ENCODE results near the gene JARID2. TPM values are rescaled to one million over a fixed set of nuclear protein-coding genes. Genes with fewer than 3 reads are reported as not detected.
A peak's percentile ranks its signal among the peaks of the same experiment; 100 is the strongest.

Gene JARID2
- total RNA-seq, 2 experiments from 2014 or later = 25.4 to 25.5 TPM

DNA sequence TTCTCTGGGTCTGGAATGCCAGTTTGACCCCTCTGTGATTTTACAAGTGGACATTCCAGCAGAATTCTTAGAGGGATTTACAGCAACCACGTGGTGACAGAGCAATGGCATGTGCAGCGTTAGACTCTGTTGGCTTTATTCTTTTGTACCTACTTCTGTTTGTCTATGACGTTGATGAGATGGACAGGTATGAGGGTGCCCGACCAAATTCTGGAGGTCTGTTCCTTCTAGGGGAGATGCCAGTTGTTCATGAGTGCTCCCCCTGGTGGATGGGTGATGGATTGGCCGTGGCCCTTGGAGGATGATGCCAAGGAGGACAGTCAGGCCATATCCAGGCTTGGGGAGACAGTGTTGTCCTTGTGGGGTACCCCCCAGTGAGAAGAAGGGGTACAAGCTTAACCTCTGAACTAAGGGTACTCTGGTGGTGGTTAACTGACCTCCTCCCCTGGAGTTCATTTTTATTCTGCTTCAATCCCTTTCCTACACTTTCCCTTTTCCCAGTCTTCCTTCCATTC is 218.4 kb downstream of the JARID2 start:
- peak; percentile 68 for ATAC-seq
- TF ChIP-seq, protein P1, sequence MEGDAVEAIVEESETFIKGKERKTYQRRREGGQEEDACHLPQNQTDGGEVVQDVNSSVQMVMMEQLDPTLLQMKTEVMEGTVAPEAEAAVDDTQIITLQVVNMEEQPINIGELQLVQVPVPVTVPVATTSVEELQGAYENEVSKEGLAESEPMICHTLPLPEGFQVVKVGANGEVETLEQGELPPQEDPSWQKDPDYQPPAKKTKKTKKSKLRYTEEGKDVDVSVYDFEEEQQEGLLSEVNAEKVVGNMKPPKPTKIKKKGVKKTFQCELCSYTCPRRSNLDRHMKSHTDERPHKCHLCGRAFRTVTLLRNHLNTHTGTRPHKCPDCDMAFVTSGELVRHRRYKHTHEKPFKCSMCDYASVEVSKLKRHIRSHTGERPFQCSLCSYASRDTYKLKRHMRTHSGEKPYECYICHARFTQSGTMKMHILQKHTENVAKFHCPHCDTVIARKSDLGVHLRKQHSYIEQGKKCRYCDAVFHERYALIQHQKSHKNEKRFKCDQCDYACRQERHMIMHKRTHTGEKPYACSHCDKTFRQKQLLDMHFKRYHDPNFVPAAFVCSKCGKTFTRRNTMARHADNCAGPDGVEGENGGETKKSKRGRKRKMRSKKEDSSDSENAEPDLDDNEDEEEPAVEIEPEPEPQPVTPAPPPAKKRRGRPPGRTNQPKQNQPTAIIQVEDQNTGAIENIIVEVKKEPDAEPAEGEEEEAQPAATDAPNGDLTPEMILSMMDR (IDR thresholded peaks at IDR 0.05) = peak; percentile 65
- Mint-ChIP-seq H3K36me3 (ENCODE audit: low read depth) (peaks cover 27% of the 10 kb centered on the region), H3K4me1 (ENCODE audit: low read depth) (peaks cover 48% of the 10 kb centered on the region), H3K27me3 (no peaks in the 10 kb centered on the region), H3K27ac (no peak overlapping the region), H3K9me3 (no peaks in the 10 kb centered on the region), H3K4me3 (no peak overlapping the region)
- intact Hi-C loops (cut with micrococcal nuclease) = no loop called here
- ChIA-PET POLR2A (no interaction called here), CTCF (interaction anchor here (0.6 to 1.9 kb wide), 9 partner anchors 9 to 209 kb away, joined by 3 to 7 read pairs (median 4); no protein-coding TSS in a partner anchor)
- DNase-seq = peak; percentile 66

DNA sequence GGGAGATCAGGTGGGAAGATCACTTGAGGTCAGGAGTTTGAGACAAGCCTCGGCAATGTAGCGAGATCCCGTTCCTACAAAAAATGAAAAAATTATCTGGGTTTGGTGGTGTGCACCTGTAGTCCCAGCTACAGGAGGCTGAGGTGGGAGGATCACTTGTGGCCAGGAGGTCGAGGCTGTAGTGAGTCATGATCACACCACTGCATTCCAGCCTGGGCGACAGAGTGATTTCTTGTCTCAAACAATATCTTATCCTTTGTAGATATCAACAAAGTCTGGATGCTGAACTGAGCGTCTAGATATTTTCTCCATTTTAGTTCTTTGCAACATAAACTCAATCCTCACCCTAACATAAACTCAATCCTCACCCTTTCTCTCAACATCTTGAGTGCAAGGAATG is 219.3 kb downstream of the JARID2 start:
- ChIA-PET CTCF (no interaction called here), POLR2A (no interaction called here)
- no peak overlapping the region for H3K4me3 Mint-ChIP-seq
- intact Hi-C loops (cut with micrococcal nuclease) = no loop called here
- DNase-seq = no peak
- no peak overlapping the region for H3K27ac Mint-ChIP-seq
- no peaks in the 10 kb centered on the region for H3K27me3 Mint-ChIP-seq
- peaks cover 39% of the 10 kb centered on the region for H3K4me1 Mint-ChIP-seq (ENCODE audit: low read depth)
- peaks cover 22% of the 10 kb centered on the region for H3K36me3 Mint-ChIP-seq (ENCODE audit: low read depth)
- no peak for ATAC-seq
- H3K9me3 Mint-ChIP-seq = no peaks in the 10 kb centered on the region
- TF ChIP-seq, protein P1 (IDR thresholded peaks at IDR 0.05) = no peak

DNA sequence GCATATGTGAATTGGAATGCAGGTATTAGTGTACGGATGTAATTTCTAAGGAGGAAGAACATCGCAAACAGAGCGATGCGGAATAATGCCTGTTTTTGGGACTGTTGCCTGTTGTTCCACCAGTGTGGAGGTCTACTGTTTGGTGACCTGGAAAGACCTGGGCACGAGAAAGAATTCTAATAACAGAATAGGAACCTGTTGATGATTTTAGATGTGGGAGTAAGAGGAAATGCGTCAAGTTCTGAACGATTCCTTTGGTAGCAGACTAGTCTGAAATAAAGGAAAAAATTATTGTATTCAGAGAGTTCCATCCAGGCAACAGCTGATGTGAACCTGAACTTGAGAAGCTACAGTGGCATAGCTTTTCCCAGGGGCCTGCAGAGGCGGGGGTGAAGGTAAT is 224.9 kb downstream of the JARID2 start:
- CTCF ChIA-PET = no interaction called here
- TF ChIP-seq, protein P1 (IDR thresholded peaks at IDR 0.05) = no peak
- peaks cover 23% of the 10 kb centered on the region for H3K4me1 Mint-ChIP-seq (ENCODE audit: low read depth)
- no peak for ATAC-seq
- H3K4me3 Mint-ChIP-seq = no peak overlapping the region
- no peak for DNase-seq
- POLR2A ChIA-PET = no interaction called here
- no peak overlapping the region for H3K27ac Mint-ChIP-seq
- H3K9me3 Mint-ChIP-seq = no peaks in the 10 kb centered on the region
- peaks cover 36% of the 10 kb centered on the region for H3K36me3 Mint-ChIP-seq (ENCODE audit: low read depth)
- intact Hi-C loops (cut with micrococcal nuclease) = no loop called here
- H3K27me3 Mint-ChIP-seq = no peaks in the 10 kb centered on the region

DNA sequence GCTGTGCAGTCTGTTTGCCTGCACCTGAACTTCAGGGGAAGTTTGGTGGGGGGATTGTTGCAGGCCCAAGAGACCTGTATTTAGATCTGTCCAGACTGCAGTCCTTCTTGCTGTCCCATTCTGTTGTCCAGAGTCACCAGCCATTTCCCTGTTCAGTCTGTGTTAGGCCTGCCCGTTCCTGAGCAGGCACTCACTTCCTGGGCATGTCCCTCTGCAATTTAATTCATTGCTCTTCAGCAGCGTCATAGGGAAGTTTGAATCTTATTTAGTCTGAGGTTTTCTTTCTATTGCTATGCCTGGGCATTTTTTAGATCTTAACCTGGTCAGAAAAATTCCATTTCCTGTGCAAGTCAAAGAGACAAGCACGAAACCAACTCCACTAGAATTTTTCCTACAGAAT is 226.8 kb downstream of the JARID2 start:
- peaks cover 27% of the 10 kb centered on the region for H3K4me1 Mint-ChIP-seq (ENCODE audit: low read depth)
- intact Hi-C loops (cut with micrococcal nuclease) = no loop called here
- no peak overlapping the region for H3K4me3 Mint-ChIP-seq
- POLR2A ChIA-PET = no interaction called here
- H3K9me3 Mint-ChIP-seq = no peaks in the 10 kb centered on the region
- DNase-seq = no peak
- CTCF ChIA-PET = no interaction called here
- ATAC-seq = no peak
- peaks cover 39% of the 10 kb centered on the region for H3K36me3 Mint-ChIP-seq (ENCODE audit: low read depth)
- TF ChIP-seq, protein P1 (IDR thresholded peaks at IDR 0.05) = no peak
- no peaks in the 10 kb centered on the region for H3K27me3 Mint-ChIP-seq
- no peak overlapping the region for H3K27ac Mint-ChIP-seq

DNA sequence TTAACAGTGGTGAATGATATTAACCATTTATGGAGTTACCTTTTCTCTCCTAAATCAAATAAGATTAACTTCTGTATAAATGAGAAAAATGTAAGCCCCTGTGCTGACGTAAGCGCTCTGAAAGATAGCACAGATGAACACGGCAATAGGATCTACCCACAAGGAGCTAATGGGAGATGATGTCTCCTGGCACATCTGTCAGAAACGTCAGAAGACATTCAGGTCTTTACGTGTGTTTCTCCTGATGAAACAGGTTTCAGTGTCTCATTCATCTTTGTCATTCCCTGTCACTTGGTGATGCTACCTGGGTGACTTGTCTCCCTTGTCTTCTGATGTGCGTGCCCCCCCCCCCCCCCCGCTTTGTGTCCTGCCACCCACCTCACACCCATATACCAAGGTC is 227.3 kb downstream of the JARID2 start:
- CTCF ChIA-PET = interaction anchor here (1.7 kb wide), 1 partner anchor 10 kb away, joined by 7 read pairs; no protein-coding TSS in a partner anchor
- TF ChIP-seq, protein P1 (IDR thresholded peaks at IDR 0.05) = no peak
- Mint-ChIP-seq H3K4me1 (ENCODE audit: low read depth) (peaks cover 30% of the 10 kb centered on the region), H3K9me3 (no peaks in the 10 kb centered on the region), H3K36me3 (ENCODE audit: low read depth) (peaks cover 39% of the 10 kb centered on the region), H3K4me3 (no peak overlapping the region), H3K27ac (no peak overlapping the region), H3K27me3 (no peaks in the 10 kb centered on the region)
- intact Hi-C loops (cut with micrococcal nuclease) = no loop called here
- POLR2A ChIA-PET = no interaction called here
- ATAC-seq (no peak), DNase-seq (no peak)
